ENCODE data around the gene WNK1. TPM values are rescaled to one million over a fixed set of nuclear protein-coding genes. Genes with fewer than 3 reads are reported as not detected.
"Not testable (repeated sequence)": the region's sequence is repeated elsewhere in the genome, so short reads cannot be mapped to it uniquely, and the experiment has no call there.

WNK1 gene
- polyA plus RNA-seq (2011; rRNA removed) (38.0 and 52.4 TPM in 2 replicates), polyA minus RNA-seq (2011; rRNA and poly(A)+ RNA removed) (222 and 276 TPM in 2 replicates)

DNA sequence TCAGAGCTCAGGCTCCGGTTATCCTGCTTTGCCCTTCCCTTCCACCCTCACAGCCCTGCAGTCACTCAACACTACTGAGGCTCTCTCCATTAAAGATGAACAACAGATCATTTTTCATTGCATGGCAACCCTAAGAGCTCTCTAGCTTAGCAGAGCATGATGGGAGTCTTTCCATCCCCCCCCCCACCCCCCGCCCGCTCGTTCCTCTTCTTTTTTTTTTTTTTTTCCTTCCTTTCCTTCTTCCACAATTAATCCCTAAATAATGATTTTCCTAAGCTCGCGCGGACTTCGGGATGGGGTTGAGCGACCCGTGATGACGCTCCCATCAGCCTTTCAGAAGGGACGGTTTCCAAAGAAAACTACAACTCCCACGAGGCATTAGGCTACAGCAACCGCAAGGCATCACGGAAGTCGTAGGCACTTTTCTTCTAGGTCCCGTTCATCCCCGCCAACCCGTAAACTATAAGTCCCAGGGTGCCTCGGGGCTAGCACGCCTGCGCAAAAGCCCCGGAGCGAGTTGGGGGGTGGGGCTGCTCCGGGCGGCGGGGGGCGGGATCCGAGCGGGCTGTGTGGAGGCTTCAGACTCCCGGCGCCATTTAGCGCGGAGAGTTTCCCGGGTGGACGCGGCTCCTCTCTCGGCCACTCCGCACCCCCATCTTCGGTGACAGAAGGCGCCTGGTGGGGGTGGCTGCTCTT lies at the start of gene WNK1:
Gene WNK1, plus strand, starts transcription at position 581 of the 696 bp plus-strand sequence. CDS start 987 bp downstream, outside the sequence.
- DNase-seq (ENCODE audit: low read depth, low spot score): peak; percentile 98
- CTCF ChIA-PET: interaction anchor here (0.6 to 5.7 kb wide), 37 partner anchors 9 to 530 kb away, joined by 3 to 145 read pairs (median 5); partner anchors contain the start of gene RAD52
- Histone ChIP-seq H3K27me3 (ENCODE audit: control insufficient read depth, insufficient read depth, low read length) (no peaks in the 10 kb centered on the region), H3K4me3 (ENCODE audit: low read depth, low read length) (peak within 1 kb of the TSS; percentile 83), H3K9me3 (ENCODE audit: control insufficient read depth, insufficient read depth, low read length) (peaks cover 4% of the 10 kb centered on the region; the same call in 1 of the 2 replicates), H3K27ac (ENCODE audit: low read depth, low read length) (peak within 1 kb of the TSS; percentile 73)
- POLR2A ChIA-PET: interaction anchor here (0.6 to 4.3 kb wide), 6 partner anchors 72 to 197 kb away, joined by 3 to 19 read pairs (median 6); partner anchors contain the start of gene RAD52
- TF ChIP-seq, protein P1, sequence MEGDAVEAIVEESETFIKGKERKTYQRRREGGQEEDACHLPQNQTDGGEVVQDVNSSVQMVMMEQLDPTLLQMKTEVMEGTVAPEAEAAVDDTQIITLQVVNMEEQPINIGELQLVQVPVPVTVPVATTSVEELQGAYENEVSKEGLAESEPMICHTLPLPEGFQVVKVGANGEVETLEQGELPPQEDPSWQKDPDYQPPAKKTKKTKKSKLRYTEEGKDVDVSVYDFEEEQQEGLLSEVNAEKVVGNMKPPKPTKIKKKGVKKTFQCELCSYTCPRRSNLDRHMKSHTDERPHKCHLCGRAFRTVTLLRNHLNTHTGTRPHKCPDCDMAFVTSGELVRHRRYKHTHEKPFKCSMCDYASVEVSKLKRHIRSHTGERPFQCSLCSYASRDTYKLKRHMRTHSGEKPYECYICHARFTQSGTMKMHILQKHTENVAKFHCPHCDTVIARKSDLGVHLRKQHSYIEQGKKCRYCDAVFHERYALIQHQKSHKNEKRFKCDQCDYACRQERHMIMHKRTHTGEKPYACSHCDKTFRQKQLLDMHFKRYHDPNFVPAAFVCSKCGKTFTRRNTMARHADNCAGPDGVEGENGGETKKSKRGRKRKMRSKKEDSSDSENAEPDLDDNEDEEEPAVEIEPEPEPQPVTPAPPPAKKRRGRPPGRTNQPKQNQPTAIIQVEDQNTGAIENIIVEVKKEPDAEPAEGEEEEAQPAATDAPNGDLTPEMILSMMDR (IDR thresholded peaks at IDR 0.05; ENCODE audit: low read depth, low read length): no peak

DNA sequence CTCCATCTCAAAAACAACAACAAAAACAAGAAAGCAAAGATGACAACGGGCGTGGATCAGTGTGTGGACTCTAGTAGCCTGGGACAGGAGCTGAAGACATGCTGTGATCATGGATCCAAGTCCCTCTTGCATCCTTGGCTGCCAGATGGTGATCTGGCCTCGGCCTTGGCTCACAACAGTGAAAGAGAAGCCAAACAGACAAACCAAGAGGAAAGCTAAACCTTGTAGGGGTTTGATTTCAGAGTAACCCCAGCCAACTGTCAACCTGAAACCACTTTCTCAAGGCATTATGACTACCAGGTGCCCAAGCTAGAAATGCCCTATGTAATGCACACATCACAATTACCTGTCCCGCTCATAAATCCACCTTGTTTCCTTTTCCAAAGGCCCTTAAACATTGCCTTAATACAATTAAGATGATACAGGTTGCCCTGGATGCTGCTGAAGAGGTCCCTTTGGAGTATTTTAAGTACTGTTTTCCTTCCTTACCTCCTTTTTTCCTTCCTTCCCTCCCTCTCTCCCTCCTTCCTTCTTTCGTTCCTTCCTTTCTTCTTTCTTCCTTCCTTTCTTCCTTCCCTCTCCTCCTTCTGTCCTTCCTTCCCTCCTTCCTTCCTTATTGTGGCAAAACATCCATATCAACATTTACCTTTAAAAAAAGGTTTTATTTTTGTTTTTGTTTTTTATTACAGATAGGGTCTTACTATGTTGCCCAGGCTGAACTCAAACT lies 47.7 kb upstream of the WNK1 start:
- ChIA-PET POLR2A (no interaction called here), CTCF (no interaction called here)
- H3K27ac ChIP-seq (ENCODE audit: low read depth, low read length): no peak overlapping the region
- no peak overlapping the region for H3K4me3 ChIP-seq (ENCODE audit: low read depth, low read length)
- peaks cover 14% of the 10 kb centered on the region for H3K27me3 ChIP-seq (ENCODE audit: control insufficient read depth, insufficient read depth, low read length)
- DNase-seq (ENCODE audit: low read depth, low spot score): no peak
- H3K9me3 ChIP-seq (ENCODE audit: control insufficient read depth, insufficient read depth, low read length): no peaks in the 10 kb centered on the region; the same call in none of the 2 replicates
- TF ChIP-seq, protein P1 (IDR thresholded peaks at IDR 0.05; ENCODE audit: low read depth, low read length): no peak

DNA sequence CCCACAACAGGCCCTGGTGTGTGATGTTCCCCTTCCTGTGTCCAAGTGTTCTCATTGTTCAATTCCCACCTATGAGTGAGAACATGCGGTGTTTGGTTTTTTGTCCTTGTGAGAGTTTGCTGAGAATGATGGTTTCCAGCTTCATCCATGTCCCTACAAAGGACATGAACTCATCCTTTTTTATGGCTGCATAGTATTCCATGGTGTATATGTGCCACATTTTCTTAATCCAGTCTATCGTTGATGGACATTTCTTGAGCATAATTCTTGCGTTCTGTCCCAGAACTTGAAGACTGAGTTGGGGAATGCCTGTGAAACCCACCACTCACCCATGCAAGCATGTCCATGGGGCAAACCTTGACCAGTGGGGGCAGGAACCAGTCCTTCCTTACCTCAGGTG lies 44.3 kb upstream of the WNK1 start:
- POLR2A ChIA-PET; DNase-seq (ENCODE audit: low read depth, low spot score); H3K9me3 ChIP-seq (ENCODE audit: control insufficient read depth, insufficient read depth, low read length); H3K27ac ChIP-seq (ENCODE audit: low read depth, low read length); H3K4me3 ChIP-seq (ENCODE audit: low read depth, low read length); CTCF ChIA-PET: not testable (repeated sequence)
- H3K27me3 ChIP-seq (ENCODE audit: control insufficient read depth, insufficient read depth, low read length): peaks cover 15% of the 10 kb centered on the region

- Histone ChIP-seq H3K27me3 (ENCODE audit: control insufficient read depth, insufficient read depth, low read length) (peaks cover 14% of the 10 kb centered on the region), H3K9me3 (ENCODE audit: control insufficient read depth, insufficient read depth, low read length) (no peaks in the 10 kb centered on the region), H3K27ac (ENCODE audit: low read depth, low read length) (no peak overlapping the region), H3K4me3 (ENCODE audit: low read depth, low read length) (no peak overlapping the region)
- TF ChIP-seq, protein P1 (IDR thresholded peaks at IDR 0.05; ENCODE audit: low read depth, low read length): no peak
- POLR2A ChIA-PET: no interaction called here
- CTCF ChIA-PET: interaction anchor here (0.6 kb wide), 2 partner anchors 137 to 1128 kb away, joined by 3 to 4 read pairs; no protein-coding TSS in a partner anchor
- DNase-seq (ENCODE audit: low read depth, low spot score): no peak
Measured at GRCh38 chr12:709455-710020, 42.8 kb upstream of the WNK1 start.

GRCh38 chr12:712172-712863 lies 40.1 kb upstream of the WNK1 start:
- ChIA-PET POLR2A (interaction anchor here (0.6 kb wide), 1 partner anchor 90 kb away, joined by 3 read pairs; no protein-coding TSS in a partner anchor), CTCF (interaction anchor here (1.1 kb wide), 1 partner anchor 102 kb away, joined by 3 read pairs; no protein-coding TSS in a partner anchor)
- Histone ChIP-seq H3K4me3 (ENCODE audit: low read depth, low read length) (no peak overlapping the region), H3K27me3 (ENCODE audit: control insufficient read depth, insufficient read depth, low read length) (peaks cover 2% of the 10 kb centered on the region), H3K9me3 (ENCODE audit: control insufficient read depth, insufficient read depth, low read length) (no peaks in the 10 kb centered on the region), H3K27ac (ENCODE audit: low read depth, low read length) (no peak overlapping the region)
- TF ChIP-seq, protein P1 (IDR thresholded peaks at IDR 0.05; ENCODE audit: low read depth, low read length): no peak
- no peak for DNase-seq (ENCODE audit: low read depth, low spot score)
